Stimulated activated CD8-positive, alpha-beta memory T cell treated with anti-CD3 and anti-CD28 coated beads, Interleukin-4, amount 100 ng/mL, for 4 hours (primary cell): ENCODE measurements around the gene UHRF1.
"Not testable (repeated sequence)": the region's sequence is repeated elsewhere in the genome, so short reads cannot be mapped to it uniquely, and the experiment has no call there.

Experiments used
- DNase-seq, 2 donors: peaks; one replicate each; pipeline ENCODE4 v3.0.0-alpha.2; 2020; ENCODE audit warnings: low read depth in 2 of 2, low spot score in 1 of 2

The UHRF1 gene

GRCh38 chr19:4909156-4909896 is at the start of gene UHRF1:
UHRF1 (plus strand) TSS chr19:4909501; CDS start chr19:4910886, 1,385 bp downstream.
- DNase-seq = no peak

GRCh38 chr19:4859697-4860096 is 49.6 kb upstream of the UHRF1 start:
- DNase-seq = no peak

GRCh38 chr19:4861147-4861546 is 48.2 kb upstream of the UHRF1 start:
- DNase-seq = no peak

- DNase-seq = peak; percentile 22 to 48
Measured at GRCh38 chr19:4866595-4867424, 42.5 kb upstream of the UHRF1 start.

- peak; percentile 79 to 85 for DNase-seq
Measured at GRCh38 chr19:4867534-4868285, 41.6 kb upstream of the UHRF1 start, which contains the start of gene PLIN3. PLIN3 (minus strand) TSS chr19:4867667; CDS start chr19:4861394, 6,273 bp downstream.

GRCh38 chr19:4868286-4868834 is 40.9 kb upstream of the UHRF1 start:
- DNase-seq = no peak

- no peak for DNase-seq
Measured at GRCh38 chr19:4870025-4870700, 39.1 kb upstream of the UHRF1 start.

- DNase-seq = no peak
Measured at GRCh38 chr19:4871711-4872110, 37.6 kb upstream of the UHRF1 start.

- DNase-seq = no peak
Measured at GRCh38 chr19:4873930-4874329, 35.4 kb upstream of the UHRF1 start.

- no peak for DNase-seq
Measured at GRCh38 chr19:4877753-4878490, 31.4 kb upstream of the UHRF1 start.

- DNase-seq = no peak
Measured at GRCh38 chr19:4878491-4878968, 30.8 kb upstream of the UHRF1 start.

GRCh38 chr19:4879041-4879440 is 30.3 kb upstream of the UHRF1 start:
- DNase-seq = no peak

- not testable (repeated sequence) for DNase-seq
Measured at GRCh38 chr19:4882874-4883273, 26.4 kb upstream of the UHRF1 start.

GRCh38 chr19:4884993-4885392 is 24.3 kb upstream of the UHRF1 start:
- not testable (repeated sequence) for DNase-seq

- not testable (repeated sequence) for DNase-seq
Measured at GRCh38 chr19:4887803-4888202, 21.5 kb upstream of the UHRF1 start.

GRCh38 chr19:4889034-4889815 is 20.1 kb upstream of the UHRF1 start:
- DNase-seq = no peak

GRCh38 chr19:4891066-4891465 is 18.2 kb upstream of the UHRF1 start:
- DNase-seq = no peak

- DNase-seq = not testable (repeated sequence)
Measured at GRCh38 chr19:4892962-4893361, 16.3 kb upstream of the UHRF1 start.

- no peak for DNase-seq
Measured at GRCh38 chr19:4896372-4896771, 12.9 kb upstream of the UHRF1 start.
